Measurements from ENCODE around the gene VPS11.

DNA sequence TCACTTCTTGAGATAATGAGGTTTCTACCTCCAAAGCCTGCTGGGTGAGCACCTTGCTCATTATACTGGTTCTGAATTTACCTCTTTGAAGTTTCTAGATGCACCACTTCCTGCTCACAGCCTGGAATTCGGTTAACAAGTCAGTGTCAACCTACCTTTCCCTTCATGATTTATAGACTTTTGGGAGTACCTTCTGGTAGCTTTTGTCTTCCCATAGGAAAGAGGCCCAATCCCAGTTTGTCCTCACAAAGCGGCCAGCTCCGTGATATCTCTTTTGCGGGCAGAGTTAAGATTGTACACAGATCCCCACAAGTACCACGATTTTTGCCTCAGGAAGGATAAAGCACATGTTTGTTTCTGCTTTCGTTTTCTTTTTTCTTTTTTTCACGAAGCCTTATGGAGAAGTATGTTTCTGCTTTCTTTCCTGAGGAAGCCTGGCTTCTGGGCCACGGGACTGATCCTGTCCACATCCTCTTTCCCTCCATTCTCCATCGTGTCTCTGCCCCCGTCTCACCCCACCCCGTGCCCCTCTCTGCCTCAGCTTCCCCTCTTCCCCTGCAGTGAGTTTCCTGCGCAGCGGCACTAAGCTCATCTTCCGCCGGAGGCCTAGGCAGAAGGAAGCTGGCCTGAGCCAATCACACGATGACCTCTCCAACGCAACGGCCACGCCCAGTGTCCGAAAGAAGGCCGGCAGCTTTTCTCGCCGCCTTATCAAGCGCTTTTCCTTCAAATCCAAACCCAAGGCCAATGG is 48.0 kb downstream of the VPS11 start:
- no peak for TF ChIP-seq CTCF (IDR thresholded peaks at IDR 0.05)
- TF ChIP-seq POLR2A (IDR thresholded peaks at IDR 0.05) = no peak

Data from lower leg skin (tissue), 3 donors.